Effector CD8-positive, alpha-beta T cell (primary cell): ENCODE results near the gene PEX11G.

Experiments used
- DNase-seq: peaks from one replicate; lab custom pipeline; 2025; lab: John Stamatoyannopoulos, UW
- total RNA-seq, 4 experiments: gene quantifications; one replicate each; lab custom pipeline; 2026; lab: John Stamatoyannopoulos, UW

Gene PEX11G
- 0.12 to 0.97 (median 0.38) reads per million in 4 experiments for total RNA-seq

- peak; percentile 87 for DNase-seq
Measured at GRCh38 chr19:7488736-7489353, at the start of gene PEX11G. TSS of gene PEX11G (minus strand) at chr19:7489035. CDS start at chr19:7489010, 25 bp downstream.

DNA sequence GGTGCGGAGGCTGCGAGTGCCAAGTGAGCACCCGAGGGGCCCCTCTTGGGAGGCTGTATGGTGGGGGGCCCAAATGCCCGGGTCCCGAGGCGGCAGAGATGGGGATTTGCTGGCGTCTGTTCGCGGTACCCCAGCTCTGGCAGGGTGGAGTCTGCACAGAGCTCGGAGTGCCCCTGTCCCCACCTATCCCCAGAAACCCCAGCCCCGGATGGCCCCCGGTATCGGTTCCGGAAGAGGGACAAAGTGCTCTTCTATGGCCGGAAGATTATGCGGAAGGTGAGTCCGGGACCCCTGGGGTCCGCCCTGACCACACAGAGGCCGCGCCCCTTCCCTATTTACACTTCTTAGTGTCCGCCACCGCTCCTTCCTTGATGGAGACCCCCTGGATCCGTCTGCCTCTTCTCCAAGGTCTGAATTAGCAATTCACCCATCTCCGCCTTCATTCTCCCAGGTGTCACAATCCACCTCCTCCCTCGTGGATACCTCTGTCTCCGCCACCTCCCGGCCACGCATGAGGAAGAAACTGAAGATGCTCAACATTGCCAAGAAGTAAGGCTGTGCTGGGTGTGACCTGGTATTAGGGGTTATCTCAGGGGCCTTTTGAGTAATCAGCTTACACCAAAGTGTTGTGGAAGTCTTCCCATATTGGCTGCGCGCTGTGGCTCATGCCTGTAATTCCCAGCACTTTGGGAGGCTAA lies 47.3 kb upstream of the PEX11G start:
- DNase-seq, result no peak

GRCh38 chr19:7535047-7535997 lies 46.5 kb upstream of the PEX11G start, which contains the start of gene PNPLA6:
TSS of gene PNPLA6 (plus strand) at chr19:7535717. CDS start at chr19:7535789, 72 bp downstream.
- peak; percentile 84 for DNase-seq

GRCh38 chr19:7534531-7535046 lies 45.8 kb upstream of the PEX11G start:
- peak; percentile 30 for DNase-seq

GRCh38 chr19:7533925-7534480 lies 45.2 kb upstream of the PEX11G start:
- peak; percentile 77 for DNase-seq

DNA sequence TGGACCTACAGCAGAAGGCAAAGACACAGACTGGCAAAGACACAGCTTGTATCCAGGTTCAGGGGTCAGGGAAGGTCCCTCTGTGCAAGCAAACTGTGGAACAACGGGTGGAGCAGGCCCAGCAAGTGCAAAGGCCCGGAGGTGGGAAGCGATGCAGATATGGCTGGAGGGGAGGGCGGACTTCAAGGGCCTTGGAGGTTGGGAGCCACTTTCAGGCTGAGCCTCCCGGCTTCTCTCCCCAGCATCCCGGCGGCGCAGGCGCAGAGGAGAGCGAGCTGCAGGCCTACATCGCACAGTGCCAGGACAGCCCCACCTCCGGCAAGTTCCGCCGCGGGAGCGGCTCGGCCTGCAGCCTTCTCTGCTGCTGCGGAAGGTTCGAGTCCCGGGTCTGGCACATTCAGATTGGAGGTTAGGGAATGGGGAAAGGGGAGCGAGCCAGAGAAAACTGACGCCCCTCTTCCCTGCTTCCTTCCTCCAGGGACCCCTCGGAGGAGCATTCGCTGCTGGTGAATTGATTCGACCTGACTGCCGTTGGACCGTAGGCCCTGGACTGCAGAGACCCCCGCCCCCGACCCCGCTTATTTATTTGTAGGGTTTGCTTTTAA lies 44.5 kb upstream of the PEX11G start:
- DNase-seq, result no peak

DNA sequence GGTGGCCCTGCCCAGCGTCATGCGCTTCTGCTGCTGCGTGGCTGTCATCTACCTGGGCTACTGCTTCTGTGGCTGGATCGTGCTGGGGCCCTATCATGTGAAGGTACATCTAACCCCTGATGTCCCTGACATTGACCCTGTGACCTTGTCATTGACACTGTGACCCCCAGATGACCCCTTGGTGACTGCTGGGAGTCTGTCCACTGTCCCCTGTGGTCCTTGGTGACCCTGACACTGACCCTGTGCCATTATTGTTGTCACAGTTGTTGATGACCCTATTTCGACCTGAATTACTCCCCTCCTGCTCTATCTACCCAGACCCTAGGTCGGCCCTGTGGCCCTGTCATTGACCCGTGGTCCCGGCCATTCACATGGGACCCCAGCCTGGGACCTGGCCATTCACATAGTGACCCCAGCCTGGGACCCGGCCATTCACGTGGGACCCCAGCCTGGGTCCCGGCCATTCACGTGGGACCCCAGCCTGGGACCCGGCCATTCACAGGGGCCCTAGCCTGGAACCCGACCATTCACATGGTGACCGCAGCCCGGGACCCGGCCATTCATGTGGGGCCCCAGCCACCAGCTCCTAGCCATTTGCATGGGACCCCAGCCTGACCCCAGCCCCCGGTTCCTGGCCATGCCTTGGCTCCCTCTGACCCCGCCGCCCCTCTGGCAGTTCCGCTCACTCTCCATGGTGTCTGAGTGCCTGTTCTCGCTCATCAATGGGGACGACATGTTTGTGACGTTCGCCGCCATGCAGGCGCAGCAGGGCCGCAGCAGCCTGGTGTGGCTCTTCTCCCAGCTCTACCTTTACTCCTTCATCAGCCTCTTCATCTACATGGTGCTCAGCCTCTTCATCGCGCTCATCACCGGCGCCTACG lies 41.0 kb upstream of the PEX11G start:
- no peak for DNase-seq

GRCh38 chr19:7529246-7529600 lies 40.4 kb upstream of the PEX11G start:
- DNase-seq, result no peak

- no peak for DNase-seq
Measured at GRCh38 chr19:7528522-7529245, 39.8 kb upstream of the PEX11G start.

DNA sequence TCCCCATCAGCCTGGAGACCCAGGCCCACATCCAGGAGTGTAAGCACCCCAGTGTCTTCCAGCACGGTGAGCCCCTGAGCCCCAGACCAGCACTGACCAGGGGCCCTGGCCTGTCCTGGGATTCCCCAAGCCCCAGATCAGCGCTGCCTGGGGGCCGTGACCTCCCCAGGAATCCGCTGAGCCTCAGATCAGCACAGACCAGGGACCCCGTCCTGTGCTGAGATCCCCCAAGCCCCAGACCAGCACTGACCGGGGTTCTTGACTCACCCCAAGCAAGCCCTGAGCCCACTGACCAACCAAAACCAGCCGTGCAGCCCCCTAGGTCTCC lies 39.3 kb upstream of the PEX11G start:
- no peak for DNase-seq

- no peak for DNase-seq
Measured at GRCh38 chr19:7527516-7528191, 38.8 kb upstream of the PEX11G start.

- DNase-seq, result no peak
Measured at GRCh38 chr19:7526059-7526929, 37.5 kb upstream of the PEX11G start.

DNA sequence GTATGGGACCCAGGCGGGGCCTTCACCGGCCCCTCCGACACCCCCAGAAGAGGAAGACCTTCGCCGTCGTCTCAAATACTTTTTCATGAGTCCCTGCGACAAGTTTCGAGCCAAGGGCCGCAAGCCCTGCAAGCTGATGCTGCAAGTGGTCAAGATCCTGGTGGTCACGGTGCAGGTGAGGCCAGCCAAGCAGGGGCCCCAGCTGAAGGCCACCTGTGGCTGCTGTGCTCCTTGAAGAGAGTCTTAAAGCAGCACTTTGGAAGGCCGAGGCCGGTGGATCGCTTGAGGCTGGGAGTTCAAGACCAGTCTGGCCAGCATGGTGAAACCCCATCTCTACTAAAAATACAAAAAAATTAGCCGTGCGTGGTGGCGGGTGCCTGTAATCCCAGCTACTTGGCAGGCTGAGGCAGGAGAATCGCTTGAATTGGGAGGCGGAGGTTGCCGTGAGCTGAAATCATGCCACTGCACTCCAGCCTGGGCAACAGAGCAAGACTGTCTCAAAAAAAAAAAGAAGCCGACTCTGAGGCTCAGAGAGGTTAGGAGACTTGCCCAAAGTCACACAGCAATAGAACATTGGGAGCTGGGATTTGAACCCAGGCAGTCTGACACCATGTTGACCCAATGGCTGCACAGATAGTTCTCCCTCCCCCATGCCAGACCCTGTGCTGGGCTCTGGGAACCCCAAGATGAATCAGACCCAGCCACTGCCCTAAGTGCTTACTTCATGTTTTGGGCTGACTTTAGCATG lies 36.3 kb upstream of the PEX11G start:
- DNase-seq, result no peak

GRCh38 chr19:7524523-7524922 lies 35.7 kb upstream of the PEX11G start:
- no peak for DNase-seq

GRCh38 chr19:7522923-7523667 lies 34.3 kb upstream of the PEX11G start:
- no peak for DNase-seq

DNA sequence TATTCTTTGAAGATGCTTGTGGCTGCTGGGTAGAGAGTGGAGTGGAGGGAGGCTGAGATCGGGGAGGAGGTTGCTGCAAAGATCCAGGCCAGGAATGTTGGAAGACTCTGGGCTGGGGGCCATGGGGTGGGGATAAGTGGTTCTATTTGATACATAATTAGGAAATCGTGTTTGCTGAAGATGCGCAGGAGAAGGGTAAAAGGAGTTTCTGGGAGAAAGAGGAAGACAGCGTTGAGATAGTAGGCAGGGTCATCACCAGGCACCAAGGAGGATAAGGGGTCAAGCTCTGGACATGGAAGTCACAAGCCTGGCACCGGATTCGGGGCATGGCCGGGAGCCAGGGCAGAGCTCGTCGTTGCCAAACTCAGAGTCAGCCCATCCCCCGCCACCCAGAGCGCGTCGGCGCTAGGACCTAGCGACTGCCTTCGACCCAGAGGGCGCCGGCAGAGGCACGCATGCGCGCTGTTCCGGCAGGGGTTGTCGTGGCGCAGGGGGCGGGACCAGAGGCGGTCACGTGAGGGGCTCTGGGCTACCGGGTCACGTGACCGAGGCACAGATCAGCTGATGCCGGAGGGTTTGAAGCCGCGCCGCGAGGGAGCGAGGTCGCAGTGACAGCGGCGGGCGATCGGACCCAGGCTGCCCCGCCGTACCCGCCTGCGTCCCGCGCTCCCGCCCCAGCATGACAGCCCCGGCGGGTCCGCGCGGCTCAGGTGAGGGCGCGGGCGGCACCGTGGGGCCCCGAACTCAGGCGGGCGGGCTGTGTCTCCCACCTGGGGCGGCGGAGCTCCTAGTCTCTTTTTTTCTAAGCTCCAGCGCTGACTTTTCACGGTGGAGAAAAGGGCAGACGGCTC lies 33.5 kb upstream of the PEX11G start, which contains the start of gene MCOLN1:
Gene MCOLN1, plus strand, starts transcription at position 553 of the 851 bp plus-strand sequence. Its CDS starts 127 bp downstream, at position 680.
- peak; percentile 98 for DNase-seq
